A549 (cell line): ENCODE measurements around the gene BMPR2. TPM values are rescaled to one million over a fixed set of nuclear protein-coding genes. Genes with fewer than 3 reads are reported as not detected.

ENCODE experiments used
- ATAC-seq, 2 experiments: fragments of 200-7000 bp in 1 of 2; fragments of >200 bp in 1 of 2; cut with Nextera tagmentation in 1 of 2; cut with Tn5 transposase in 1 of 2; 3 replicates each; pipeline versions ENCODE4 v1.8.0 to v1.9.1; 2018 to 2020; ENCODE audit warnings: mild to moderate bottlenecking in 1 of 2, moderate library complexity in 1 of 2
- CTCF ChIA-PET: fragments of 300-600 bp; sonication (Branson Sonifier 250); formaldehyde crosslinking; extraction: SDS; loops from one replicate; lab custom pipeline; 2021; ENCODE audit warnings: antibody characterized with exemption, inconsistent platforms; lab: Yijun Ruan, JAX
- POLR2A ChIA-PET: fragments of 350-600 bp; formaldehyde crosslinking; extraction: SDS; loops from one replicate; lab custom pipeline; 2021; ENCODE audit warnings: antibody characterized with exemption, inconsistent platforms; lab: Yijun Ruan, JAX
- DNase-seq, 2 experiments: peaks; one replicate each; pipeline versions ENCODE4 v3.0.0 to v3.0.0-alpha.2; 2011 to 2016; ENCODE audit warnings: low read depth in 1 of 2, low spot score in 1 of 2
- FAIRE-seq: peaks from 2 replicates; lab custom pipeline; 2011; peaks lifted over from hg19 to GRCh38; lab: Jason Lieb, UNC
- H3K27ac ChIP-seq, 2 experiments: fragments of >200 bp; sonication (Bioruptor Twin); formaldehyde crosslinking; 3 replicates each; pipeline ENCODE4 v1.5.1; 2016 to 2017
- H3K4me1 ChIP-seq: fragments of >200 bp; sonication (Bioruptor Twin); formaldehyde crosslinking; 3 replicates; pipeline ENCODE4 v1.6.1; 2016
- H3K4me2 ChIP-seq: fragments of >200 bp; sonication (Bioruptor Twin); formaldehyde crosslinking; 3 replicates; pipeline ENCODE4 v1.6.1; 2016
- H3K4me3 ChIP-seq: fragments of >200 bp; sonication (Bioruptor Twin); formaldehyde crosslinking; 3 replicates; pipeline ENCODE4 v1.5.1; 2016
- H3K9me3 ChIP-seq: fragments of >200 bp; sonication (Bioruptor Twin); formaldehyde crosslinking; 3 replicates; pipeline ENCODE4 v1.6.1; 2016
- BHLHE40 ChIP-seq: IDR thresholded peaks from 2 replicates; pipeline ENCODE4 v1.6.1; 2012; ENCODE audit warnings: low read depth, low read length, inconsistent platforms
- CEBPB ChIP-seq, 2 experiments: fragments of >200 bp in 1 of 2; sonication (Bioruptor Twin) in 1 of 2; formaldehyde crosslinking in 1 of 2; IDR thresholded peaks; 2 replicates each; pipeline ENCODE4 v1.6.1; 2012 to 2016
- CTCF ChIP-seq: fragments of >200 bp; sonication (Bioruptor Twin); formaldehyde crosslinking; IDR thresholded peaks from 3 replicates; pipeline ENCODE4 v1.5.1; 2016
- E2F6 ChIP-seq: IDR thresholded peaks from 2 replicates; pipeline ENCODE4 v1.6.1; 2012; ENCODE audit warnings: low read depth, borderline replicate concordance
- GATA3 ChIP-seq: IDR thresholded peaks from 2 replicates; pipeline ENCODE4 v1.6.1; 2012; ENCODE audit warnings: borderline replicate concordance
- HDAC2 ChIP-seq: fragments of 200-600 bp; sonication (generic); IDR thresholded peaks from 2 replicates; pipeline ENCODE4 v1.6.1; 2016
- HEYL ChIP-seq: fragments of 250-450 bp; sonication (Bioruptor Pico); IDR thresholded peaks from 2 replicates; pipeline ENCODE4 v1.8.0; 2021; ENCODE audit warnings: mild to moderate bottlenecking, moderate library complexity
- HMGXB4 ChIP-seq: fragments of 250-450 bp; sonication (Bioruptor Pico); IDR thresholded peaks from 2 replicates; pipeline ENCODE4 v1.5.0; 2021; ENCODE audit warnings: mild to moderate bottlenecking, moderate library complexity, borderline replicate concordance
- HOXB5 ChIP-seq: fragments of 250-450 bp; sonication (Bioruptor Pico); IDR thresholded peaks from 2 replicates; pipeline ENCODE4 v1.5.0; 2020; ENCODE audit warnings: mild to moderate bottlenecking, moderate library complexity
- JUN ChIP-seq, 2 experiments: fragments of >200 bp; sonication (Bioruptor Twin); formaldehyde crosslinking; IDR thresholded peaks; 2 replicates in 1 of 2; 3 replicates in 1 of 2; pipeline ENCODE4 v1.6.1; 2016 to 2017
- KDM1A ChIP-seq: fragments of 200-600 bp; sonication (generic); IDR thresholded peaks from 2 replicates; pipeline ENCODE4 v1.6.1; 2016; ENCODE audit warnings: low read depth, mild to moderate bottlenecking
- MAX ChIP-seq: IDR thresholded peaks from 2 replicates; pipeline ENCODE4 v1.6.1; 2012
- PHF8 ChIP-seq: fragments of 200-600 bp; sonication (generic); IDR thresholded peaks from 2 replicates; pipeline ENCODE4 v1.6.1; 2016; ENCODE audit warnings: low read depth, mild to moderate bottlenecking, antibody characterized with exemption, moderate library complexity, borderline replicate concordance
- RAD21 ChIP-seq, 2 experiments: fragments of >200 bp in 1 of 2; sonication (Bioruptor Twin) in 1 of 2; formaldehyde crosslinking in 1 of 2; IDR thresholded peaks in 1 of 2; conservative IDR thresholded peaks in 1 of 2; 2 replicates in 1 of 2; 3 replicates in 1 of 2; pipeline ENCODE4 v1.6.1; 2012 to 2018; ENCODE audit warnings: inconsistent platforms in 1 of 2
- RARB ChIP-seq: fragments of 250-450 bp; sonication (Bioruptor Pico); IDR thresholded peaks from 2 replicates; pipeline ENCODE4 v1.8.0; 2021; ENCODE audit warnings: mild to moderate bottlenecking, moderate library complexity
- SMC3 ChIP-seq: fragments of >200 bp; sonication (Bioruptor Twin); formaldehyde crosslinking; IDR thresholded peaks from 3 replicates; pipeline ENCODE4 v1.6.1; 2018; ENCODE audit warnings: inconsistent platforms
- ZC3H11A ChIP-seq: fragments of 450-650 bp; IDR thresholded peaks from 2 replicates; pipeline ENCODE4 v1.6.1; 2014; ENCODE audit warnings: antibody characterized with exemption, mild to moderate bottlenecking
- ZFP36 ChIP-seq: fragments of 450-650 bp; IDR thresholded peaks from 2 replicates; pipeline ENCODE4 v1.6.1; 2014; ENCODE audit warnings: borderline replicate concordance; ENCODE audit not compliant: partially characterized antibody
- ZNF302 ChIP-seq: fragments of 250-450 bp; sonication (Bioruptor Pico); IDR thresholded peaks from 2 replicates; pipeline ENCODE4 v1.9.0; 2021; ENCODE audit warnings: inconsistent platforms, mild to moderate bottlenecking, moderate library complexity
- WGBS: methylation state at CpG from one replicate; pipeline ENCODE4 v1.1.6; 2017; ENCODE audit errors: missing lambda C conversion rate; 5-methylcytosine and 5-hydroxymethylcytosine counted together
- polyA plus RNA-seq, 4 experiments: library from polyadenylated mRNA; depleted of rRNA in 3 of 4; stranded (reverse); fragments of >200 nt; fragmentation: RNase III in 1 of 4; extraction: RNeasy Plus Mini Kit Qiagen cat#74134 plus additional on column Dnase treatment in 1 of 4; gene quantifications; 2 replicates in 3 of 4; 3 replicates in 1 of 4; pipeline ENCODE4 v1.2.3, GENCODE V29; 2011 to 2017
- TF ChIP-seq, protein P1 (sequence below): IDR thresholded peaks from 2 replicates; pipeline ENCODE4 v1.6.1; 2012

The BMPR2 gene
- polyA plus RNA-seq, 2 of the 4 experiments (the other 2 are of a cell fraction) = 13.9 to 46.3 TPM

GRCh38 chr2:202599105-202599504 is 223.0 kb downstream of the BMPR2 start:
- POLR2A ChIA-PET = no interaction called here

GRCh38 chr2:202599911-202600310 is 223.8 kb downstream of the BMPR2 start:
- DNase-seq = no peak
- POLR2A ChIA-PET = no interaction called here
- 74% methylated on average over 4 of the region's 4 CpGs for WGBS
- TF ChIP-seq RAD21 (conservative IDR thresholded peaks at IDR 0.05 in 1 of 2, IDR thresholded peaks at IDR 0.05 in 1 of 2) (no peak), HEYL (CRISPR knock-in tag) (no peak), PHF8 (no peak), HOXB5 (CRISPR knock-in tag) (no peak), SMC3 (no peak), HDAC2 (no peak)
- TF ChIP-seq, all 56 proteins: peak for 0
- H3K27ac ChIP-seq = no peak overlapping the region
- FAIRE-seq = no peak
- H3K4me1 ChIP-seq = no peaks in the 10 kb centered on the region
- no peak for ATAC-seq
- no peak overlapping the region for H3K4me3 ChIP-seq
- no peak overlapping the region for H3K4me2 ChIP-seq
- no peaks in the 10 kb centered on the region for H3K9me3 ChIP-seq
- CTCF ChIA-PET = interaction anchor here (4.5 kb wide), 1 partner anchor 11 kb away, joined by 37 read pairs; no protein-coding TSS in a partner anchor

More at GRCh38 chr2:202599105-202599504, 223.0 kb downstream of the BMPR2 start:
- WGBS = 81% methylated on average over 2 of the region's 2 CpGs
- Histone ChIP-seq H3K4me1 (no peaks in the 10 kb centered on the region), H3K9me3 (no peaks in the 10 kb centered on the region), H3K4me3 (no peak overlapping the region), H3K4me2 (no peak overlapping the region), H3K27ac (no peak overlapping the region)
- TF ChIP-seq HEYL (CRISPR knock-in tag) (no peak), CEBPB (IDR thresholded peaks at IDR 0.05) (no peak), JUN (IDR thresholded peaks at IDR 0.05) (no peak), RARB (CRISPR knock-in tag) (no peak), BHLHE40 (no peak), E2F6 (no peak), GATA3 (no peak), ZC3H11A (no peak), CTCF (no peak), HMGXB4 (no peak), KDM1A (no peak), ZNF302 (CRISPR knock-in tag) (no peak), MAX (no peak), ZFP36 (no peak), RAD21 (conservative IDR thresholded peaks at IDR 0.05 in 1 of 2, IDR thresholded peaks at IDR 0.05 in 1 of 2) (no peak)
- TF ChIP-seq, protein P1, sequence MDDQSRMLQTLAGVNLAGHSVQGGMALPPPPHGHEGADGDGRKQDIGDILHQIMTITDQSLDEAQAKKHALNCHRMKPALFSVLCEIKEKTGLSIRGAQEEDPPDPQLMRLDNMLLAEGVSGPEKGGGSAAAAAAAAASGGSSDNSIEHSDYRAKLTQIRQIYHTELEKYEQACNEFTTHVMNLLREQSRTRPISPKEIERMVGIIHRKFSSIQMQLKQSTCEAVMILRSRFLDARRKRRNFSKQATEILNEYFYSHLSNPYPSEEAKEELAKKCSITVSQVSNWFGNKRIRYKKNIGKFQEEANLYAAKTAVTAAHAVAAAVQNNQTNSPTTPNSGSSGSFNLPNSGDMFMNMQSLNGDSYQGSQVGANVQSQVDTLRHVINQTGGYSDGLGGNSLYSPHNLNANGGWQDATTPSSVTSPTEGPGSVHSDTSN = no peak
- FAIRE-seq = no peak
- no peak for ATAC-seq
- no peak for DNase-seq
- CTCF ChIA-PET = interaction anchor here (2.3 to 4.5 kb wide), 2 partner anchors 10 to 11 kb away, joined by 13 to 37 read pairs; no protein-coding TSS in a partner anchor
